ENCODE results near the gene LPP.

DNA sequence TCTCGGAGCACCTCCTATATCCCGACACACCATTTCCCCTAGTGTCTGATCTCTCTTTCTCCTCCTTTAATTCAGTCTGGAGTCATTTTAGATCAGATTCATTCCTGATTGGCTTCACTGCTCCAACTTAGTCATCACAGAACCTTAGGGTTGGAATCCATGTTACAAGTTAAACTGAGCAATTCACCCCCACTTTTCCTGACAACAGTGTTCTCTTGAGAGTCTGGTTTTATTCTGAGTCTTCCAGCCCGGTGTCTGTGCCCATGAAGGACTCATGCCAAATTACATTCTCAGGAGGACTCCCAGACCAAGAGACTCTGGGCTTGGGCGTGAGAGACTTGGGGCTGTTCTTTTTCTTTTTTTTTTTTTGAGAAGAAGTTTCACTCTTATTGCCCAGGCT, 57.5 kb downstream of the LPP start:
- TF ChIP-seq EZH2 (IDR thresholded peaks at IDR 0.05; ENCODE audit: insufficient read depth, low read length): no peak
- TF ChIP-seq, protein P1, sequence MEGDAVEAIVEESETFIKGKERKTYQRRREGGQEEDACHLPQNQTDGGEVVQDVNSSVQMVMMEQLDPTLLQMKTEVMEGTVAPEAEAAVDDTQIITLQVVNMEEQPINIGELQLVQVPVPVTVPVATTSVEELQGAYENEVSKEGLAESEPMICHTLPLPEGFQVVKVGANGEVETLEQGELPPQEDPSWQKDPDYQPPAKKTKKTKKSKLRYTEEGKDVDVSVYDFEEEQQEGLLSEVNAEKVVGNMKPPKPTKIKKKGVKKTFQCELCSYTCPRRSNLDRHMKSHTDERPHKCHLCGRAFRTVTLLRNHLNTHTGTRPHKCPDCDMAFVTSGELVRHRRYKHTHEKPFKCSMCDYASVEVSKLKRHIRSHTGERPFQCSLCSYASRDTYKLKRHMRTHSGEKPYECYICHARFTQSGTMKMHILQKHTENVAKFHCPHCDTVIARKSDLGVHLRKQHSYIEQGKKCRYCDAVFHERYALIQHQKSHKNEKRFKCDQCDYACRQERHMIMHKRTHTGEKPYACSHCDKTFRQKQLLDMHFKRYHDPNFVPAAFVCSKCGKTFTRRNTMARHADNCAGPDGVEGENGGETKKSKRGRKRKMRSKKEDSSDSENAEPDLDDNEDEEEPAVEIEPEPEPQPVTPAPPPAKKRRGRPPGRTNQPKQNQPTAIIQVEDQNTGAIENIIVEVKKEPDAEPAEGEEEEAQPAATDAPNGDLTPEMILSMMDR (IDR thresholded peaks at IDR 0.05; ENCODE audit: insufficient read depth, low read depth, low read length): no peak
